ENCODE results near the gene SLC11A1. TPM values are rescaled to one million over a fixed set of nuclear protein-coding genes. Genes with fewer than 3 reads are reported as not detected.
A peak's percentile ranks its signal among the peaks of the same experiment; 100 is the strongest.

SLC11A1 gene
- 0.33 and 0.34 TPM in 2 replicates for total RNA-seq
- long read RNA-seq, partial matches to known transcripts: 0 of 1 reads
- long read RNA-seq, other reads (novel, unspliced or antisense): 1 of 1 reads

GRCh38 chr2:218381916-218382366, at the start of gene SLC11A1:
SLC11A1 (plus strand) TSS chr2:218382273; CDS start chr2:218382369, 96 bp downstream.
- H3K27ac Mint-ChIP-seq: no peak within 1 kb of the TSS
- no peak for DNase-seq (ENCODE audit: low spot score, unreplicated experiment)
- H3K27me3 Mint-ChIP-seq: peaks cover 3% of the 10 kb centered on the region
- TF ChIP-seq, protein P1, sequence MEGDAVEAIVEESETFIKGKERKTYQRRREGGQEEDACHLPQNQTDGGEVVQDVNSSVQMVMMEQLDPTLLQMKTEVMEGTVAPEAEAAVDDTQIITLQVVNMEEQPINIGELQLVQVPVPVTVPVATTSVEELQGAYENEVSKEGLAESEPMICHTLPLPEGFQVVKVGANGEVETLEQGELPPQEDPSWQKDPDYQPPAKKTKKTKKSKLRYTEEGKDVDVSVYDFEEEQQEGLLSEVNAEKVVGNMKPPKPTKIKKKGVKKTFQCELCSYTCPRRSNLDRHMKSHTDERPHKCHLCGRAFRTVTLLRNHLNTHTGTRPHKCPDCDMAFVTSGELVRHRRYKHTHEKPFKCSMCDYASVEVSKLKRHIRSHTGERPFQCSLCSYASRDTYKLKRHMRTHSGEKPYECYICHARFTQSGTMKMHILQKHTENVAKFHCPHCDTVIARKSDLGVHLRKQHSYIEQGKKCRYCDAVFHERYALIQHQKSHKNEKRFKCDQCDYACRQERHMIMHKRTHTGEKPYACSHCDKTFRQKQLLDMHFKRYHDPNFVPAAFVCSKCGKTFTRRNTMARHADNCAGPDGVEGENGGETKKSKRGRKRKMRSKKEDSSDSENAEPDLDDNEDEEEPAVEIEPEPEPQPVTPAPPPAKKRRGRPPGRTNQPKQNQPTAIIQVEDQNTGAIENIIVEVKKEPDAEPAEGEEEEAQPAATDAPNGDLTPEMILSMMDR (IDR thresholded peaks at IDR 0.05; ENCODE audit: unreplicated experiment): no peak
- no peaks in the 10 kb centered on the region for H3K36me3 Mint-ChIP-seq (ENCODE audit: insufficient read depth)
- no peaks in the 10 kb centered on the region for H3K9me3 Mint-ChIP-seq (ENCODE audit: low read depth)
- no peak within 1 kb of the TSS for H3K4me3 Mint-ChIP-seq (ENCODE audit: low read depth)
- H3K4me1 Mint-ChIP-seq (ENCODE audit: low read depth): no peaks in the 10 kb centered on the region

DNA sequence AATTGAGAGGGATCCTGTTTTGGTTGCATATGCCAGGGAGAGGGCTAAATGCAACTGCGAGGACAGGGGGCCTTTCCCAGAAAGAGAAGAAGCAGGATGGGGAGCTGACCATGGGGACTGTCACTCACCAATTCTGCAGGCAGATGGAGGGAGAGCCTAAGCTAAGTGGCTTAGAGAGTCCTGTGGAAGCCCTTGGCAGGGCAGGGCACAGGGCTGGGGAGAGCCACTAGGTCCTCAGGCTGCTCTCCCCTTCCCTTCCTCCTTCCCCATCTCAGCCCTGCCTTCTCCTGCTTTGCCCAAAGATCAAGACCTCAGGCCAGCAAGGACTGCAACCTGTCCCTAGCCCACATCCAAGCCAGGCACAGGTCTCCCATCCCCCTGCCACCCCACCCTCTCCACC, 49.8 kb upstream of the SLC11A1 start:
- H3K27ac Mint-ChIP-seq: no peak overlapping the region
- TF ChIP-seq, protein P1 (IDR thresholded peaks at IDR 0.05; ENCODE audit: unreplicated experiment): no peak
- DNase-seq (ENCODE audit: low spot score, unreplicated experiment): no peak
- peaks cover 1% of the 10 kb centered on the region for H3K36me3 Mint-ChIP-seq (ENCODE audit: insufficient read depth)
- peaks cover 20% of the 10 kb centered on the region for H3K4me1 Mint-ChIP-seq (ENCODE audit: low read depth)
- no peaks in the 10 kb centered on the region for H3K9me3 Mint-ChIP-seq (ENCODE audit: low read depth)
- H3K27me3 Mint-ChIP-seq: no peaks in the 10 kb centered on the region
- no peak overlapping the region for H3K4me3 Mint-ChIP-seq (ENCODE audit: low read depth)

DNA sequence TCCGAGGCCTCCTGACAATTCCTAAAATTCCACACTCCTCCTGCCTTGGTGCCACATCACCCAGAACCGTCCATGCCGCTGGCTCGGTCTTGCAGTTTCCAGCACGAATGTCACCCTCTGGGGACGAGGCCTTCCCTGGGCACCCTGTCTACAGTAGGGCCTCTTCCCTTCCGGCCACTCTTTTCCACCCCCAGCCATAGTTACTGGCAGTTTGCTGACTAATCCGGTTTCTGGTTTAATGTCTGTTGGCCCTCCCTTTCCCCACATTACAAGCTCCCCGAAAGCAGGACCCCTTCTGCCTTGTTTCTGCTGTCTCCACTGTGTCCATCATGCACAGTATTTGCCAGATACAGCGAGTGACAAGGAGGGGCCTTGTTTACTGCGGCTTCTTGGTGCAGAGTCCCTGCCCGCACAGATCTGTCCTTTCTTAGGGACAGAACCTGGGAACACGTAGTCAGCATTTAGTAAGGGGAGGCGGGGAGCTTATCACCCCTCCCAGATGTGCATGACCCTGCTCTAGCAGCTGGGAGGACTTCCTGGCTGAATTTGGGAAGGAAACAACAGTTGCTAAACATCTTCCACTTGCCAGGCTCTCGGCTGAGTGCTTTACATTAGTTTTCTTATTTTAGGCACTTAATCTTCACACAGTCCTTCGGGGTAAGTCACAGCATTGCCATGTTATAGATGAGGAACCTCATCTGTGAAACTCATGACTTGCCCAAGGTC, 49.0 kb upstream of the SLC11A1 start:
- H3K36me3 Mint-ChIP-seq (ENCODE audit: insufficient read depth): peaks cover 1% of the 10 kb centered on the region
- H3K4me1 Mint-ChIP-seq (ENCODE audit: low read depth): peaks cover 14% of the 10 kb centered on the region
- H3K9me3 Mint-ChIP-seq (ENCODE audit: low read depth): no peaks in the 10 kb centered on the region
- TF ChIP-seq, protein P1 (IDR thresholded peaks at IDR 0.05; ENCODE audit: unreplicated experiment): no peak
- no peak for DNase-seq (ENCODE audit: low spot score, unreplicated experiment)
- peak overlapping the region; percentile 59 for H3K27ac Mint-ChIP-seq
- no peak overlapping the region for H3K4me3 Mint-ChIP-seq (ENCODE audit: low read depth)
- no peaks in the 10 kb centered on the region for H3K27me3 Mint-ChIP-seq

- Mint-ChIP-seq H3K27ac (no peak overlapping the region), H3K27me3 (no peaks in the 10 kb centered on the region), H3K4me3 (ENCODE audit: low read depth) (no peak overlapping the region)
Observed at GRCh38 chr2:218334531-218334930, 47.5 kb upstream of the SLC11A1 start.

DNA sequence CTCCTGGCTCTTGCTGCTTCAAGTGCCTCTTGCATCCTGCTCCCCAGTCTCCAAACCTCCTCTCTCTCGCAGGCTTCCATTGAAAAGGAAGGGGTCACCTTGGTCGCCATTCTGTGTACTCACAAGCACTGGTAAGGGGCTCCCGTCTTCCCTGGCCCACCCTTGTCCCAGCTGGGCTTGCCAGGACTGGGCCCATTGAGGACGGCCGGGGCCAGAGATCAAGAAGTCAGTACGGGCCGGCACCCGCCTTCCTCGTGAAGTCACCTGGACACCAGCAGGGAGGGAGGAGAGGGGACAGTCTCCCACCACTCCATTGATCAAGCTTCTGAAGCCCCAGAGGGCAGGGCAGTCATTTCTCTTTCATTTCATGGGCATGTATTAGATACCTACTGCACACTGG, 41.4 kb upstream of the SLC11A1 start:
- Mint-ChIP-seq H3K4me3 (ENCODE audit: low read depth) (no peak overlapping the region), H3K9me3 (ENCODE audit: low read depth) (no peaks in the 10 kb centered on the region), H3K36me3 (ENCODE audit: insufficient read depth) (peaks cover 6% of the 10 kb centered on the region), H3K27ac (peak overlapping the region; percentile 4), H3K27me3 (no peaks in the 10 kb centered on the region), H3K4me1 (ENCODE audit: low read depth) (peaks cover 2% of the 10 kb centered on the region)
- DNase-seq (ENCODE audit: low spot score, unreplicated experiment): no peak
- TF ChIP-seq, protein P1 (IDR thresholded peaks at IDR 0.05; ENCODE audit: unreplicated experiment): no peak

More at GRCh38 chr2:218334531-218334930, 47.5 kb upstream of the SLC11A1 start:
- H3K9me3 Mint-ChIP-seq (ENCODE audit: low read depth): no peaks in the 10 kb centered on the region
- H3K4me1 Mint-ChIP-seq (ENCODE audit: low read depth): peaks cover 11% of the 10 kb centered on the region
- TF ChIP-seq, protein P1 (IDR thresholded peaks at IDR 0.05; ENCODE audit: unreplicated experiment): no peak
- DNase-seq (ENCODE audit: low spot score, unreplicated experiment): no peak
- H3K36me3 Mint-ChIP-seq (ENCODE audit: insufficient read depth): peaks cover 4% of the 10 kb centered on the region

Measured in progenitor cell of endocrine pancreas (in vitro differentiated cells).